ENCODE measurements around the gene HOXB2.

DNA sequence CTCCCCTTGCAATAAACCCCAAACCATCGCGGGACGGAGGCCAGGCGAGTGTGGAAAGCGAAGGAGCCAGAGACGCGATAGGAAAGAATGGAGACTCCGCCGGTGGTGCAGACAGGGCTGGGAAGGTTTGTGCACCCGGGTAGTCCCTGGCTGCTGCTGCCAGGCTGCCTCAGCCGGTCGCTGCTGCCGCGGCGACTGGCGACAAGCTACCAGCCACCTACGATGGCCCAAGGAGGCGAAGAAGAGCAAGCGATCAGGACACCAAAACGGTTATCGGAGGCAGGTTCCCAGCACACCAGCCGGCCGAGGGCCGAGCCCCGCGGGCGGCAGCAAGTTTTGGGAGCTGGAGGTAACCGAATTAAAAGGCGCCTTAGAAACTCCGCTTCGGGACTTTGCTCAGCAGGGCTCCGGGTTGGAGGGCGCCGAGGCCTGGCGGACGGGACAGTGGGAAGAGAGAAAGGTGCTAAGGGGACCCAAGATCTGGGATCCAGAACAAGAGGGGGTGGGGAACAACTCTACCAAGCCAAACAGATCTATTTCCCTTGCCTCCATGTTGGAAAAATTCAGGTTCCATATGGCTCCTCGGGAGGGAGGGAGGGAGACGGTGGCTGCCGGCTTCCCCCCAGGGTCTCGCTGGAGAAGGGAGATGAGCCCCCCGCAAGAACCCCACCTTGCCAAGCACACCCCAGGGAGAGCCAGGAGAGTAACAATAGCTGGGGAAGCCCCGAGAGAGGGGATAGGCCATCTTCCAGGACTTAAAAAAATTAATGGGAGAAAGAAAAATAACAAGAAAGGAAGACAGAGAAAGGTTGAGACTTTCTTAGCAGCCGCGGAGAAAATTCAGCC lies 9.7 kb upstream of the HOXB2 start:
- no peak for TF ChIP-seq POLR2A (IDR thresholded peaks at IDR 0.05)
- TF ChIP-seq CTCF (IDR thresholded peaks at IDR 0.05), result no peak
